Right lobe of liver (tissue), 6 donors: ENCODE data around the gene LRP1. TPM values are rescaled to one million over a fixed set of nuclear protein-coding genes. Genes with fewer than 3 reads are reported as not detected.

Source experiments
- ATAC-seq, 4 donors: fragments of 200-7000 bp; cut with Tn5 transposase; one replicate each; pipeline ENCODE4 v1.9.1; 2020; ENCODE audit warnings: mild to moderate bottlenecking in 4 of 4, moderate library complexity in 4 of 4
- DNase-seq, 3 donors: peaks; one replicate each; pipeline ENCODE4 v3.0.0-alpha.2; 2020
- H3K27ac ChIP-seq, 3 donors: fragments of 200-600 bp; one replicate each; pipeline ENCODE4 v1.8.0; 2022
- H3K27me3 ChIP-seq, 2 donors: fragments of 200-600 bp; one replicate each; pipeline ENCODE4 v1.8.0; 2022
- H3K36me3 ChIP-seq, 4 donors: fragments of 200-600 bp; sonication (generic) in 1 of 4; one replicate each; pipeline versions ENCODE4 v1.5.1 to v1.8.0; 2017 to 2022; ENCODE audit warnings: control low read depth in 1 of 4
- H3K4me1 ChIP-seq, 4 donors: fragments of 200-600 bp; sonication (generic) in 1 of 4; one replicate each; pipeline versions ENCODE4 v1.5.1 to v1.8.0; 2017 to 2022; ENCODE audit warnings: control low read depth in 1 of 4
- H3K4me3 ChIP-seq, 3 donors: fragments of 200-600 bp; one replicate each; pipeline ENCODE4 v1.8.0; 2022
- H3K9me3 ChIP-seq, 4 donors: fragments of 200-600 bp; sonication (generic) in 1 of 4; one replicate each; pipeline versions ENCODE4 v1.5.1 to v1.8.0; 2017 to 2022; ENCODE audit warnings: control low read depth in 1 of 4
- POLR2A ChIP-seq: fragments of 450-650 bp; IDR thresholded peaks from one replicate; pipeline ENCODE4 v1.6.1; 2017; ENCODE audit warnings: antibody characterized with exemption, mild to moderate bottlenecking
- WGBS: methylation state at CpG from one replicate; pipeline ENCODE4 v1.1.6; 2018; ENCODE audit warnings: low coverage, low lambda C conversion rate; ENCODE audit not compliant: insufficient coverage; ENCODE audit errors: missing lambda C conversion rate; 5-methylcytosine and 5-hydroxymethylcytosine counted together
- intact Hi-C, 2 donors: fragments of 100-400 bp; cut with DNase I; formaldehyde crosslinking; loops; one replicate each; pipeline versions ENCODE4 v1.11.2 to v1.14.1; 2022
- total RNA-seq, 6 experiments: library from RNA; depleted of rRNA in 2 of 6; stranded (reverse); fragments of >200 nt in 2 of 6; fragmentation: NEBNext Ultra II Directional in 3 of 6; extraction: Animal tissue kit (Norgen Biotek cat#: 25700) in 3 of 6; gene quantifications; one replicate each; pipeline versions ENCODE4 v1.1.0 to v1.2.4, GENCODE V29; 2016 to 2023
- TF ChIP-seq, protein P1 (sequence below), 4 donors: fragments of 200-600 bp in 3 of 4; fragments of 450-650 bp in 1 of 4; IDR thresholded peaks; one replicate each; pipeline versions ENCODE4 v1.5.1 to v1.8.0; 2016 to 2022; ENCODE audit warnings: antibody characterized with exemption in 4 of 4, mild to moderate bottlenecking in 2 of 4
- donor health status: DM: no; HTN: yes; CAD: no.
- donor health status: DM: no; HTN: no; CAD: no.
- donor health status: DM: no; HTN: no; CAD: no.
- donor health status: DM: no; HTN: yes; CAD: no.
- donor health status: DM: no; HTN: yes; CAD: no.

Gene LRP1
- total RNA-seq, 6 experiments from 2014 or later = 268 to 387 (median 301) TPM

DNA sequence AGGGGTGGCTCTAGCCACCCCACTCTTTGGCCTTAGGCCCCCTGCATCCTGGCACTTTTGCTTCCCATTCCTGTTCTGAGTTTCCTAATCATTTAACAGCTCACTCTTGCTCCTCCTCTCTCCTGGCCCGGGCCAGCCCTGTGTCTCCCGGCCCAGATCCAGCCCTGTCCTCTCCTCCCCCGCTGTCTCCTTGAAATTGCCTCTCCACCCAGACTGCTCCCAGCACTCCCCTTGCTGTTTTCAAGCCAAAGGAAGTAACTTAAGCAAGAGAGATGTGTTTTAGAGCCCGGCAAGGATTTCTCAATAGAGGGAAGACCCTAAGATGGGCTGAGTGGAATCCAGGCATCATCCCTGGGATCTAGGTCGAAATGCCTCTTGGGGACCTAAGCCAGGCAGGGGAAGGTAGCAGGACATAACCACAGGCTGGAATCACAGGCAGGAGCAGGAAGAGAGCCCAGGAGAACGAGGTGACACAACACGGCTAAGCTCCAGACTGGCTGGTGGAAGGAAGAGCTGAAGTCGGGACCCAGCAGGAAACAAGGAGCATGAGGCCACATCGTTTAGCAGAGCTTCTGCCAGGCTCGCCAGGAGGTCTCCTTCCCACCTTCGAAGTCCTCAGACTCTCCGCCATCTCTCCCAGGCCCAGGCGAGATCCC is 21.1 kb downstream of the LRP1 start:
- Histone ChIP-seq H3K9me3 (no peaks in the 10 kb centered on the region), H3K4me3 (peak overlapping the region in 1 of 3 donors; percentile 5), H3K27ac (peak overlapping the region; percentile 45 to 77 (median 75)), H3K4me1 (peaks cover 0 to 99% (median 57%) of the 10 kb centered on the region in 4 donors), H3K27me3 (no peaks in the 10 kb centered on the region), H3K36me3 (peaks cover 0 to 36% (median 13%) of the 10 kb centered on the region in 4 donors)
- DNase-seq (peak in 2 of 3 donors; percentile 49 to 61), ATAC-seq (peak; percentile 49 to 52 (median 50))
- TF ChIP-seq, protein P1, sequence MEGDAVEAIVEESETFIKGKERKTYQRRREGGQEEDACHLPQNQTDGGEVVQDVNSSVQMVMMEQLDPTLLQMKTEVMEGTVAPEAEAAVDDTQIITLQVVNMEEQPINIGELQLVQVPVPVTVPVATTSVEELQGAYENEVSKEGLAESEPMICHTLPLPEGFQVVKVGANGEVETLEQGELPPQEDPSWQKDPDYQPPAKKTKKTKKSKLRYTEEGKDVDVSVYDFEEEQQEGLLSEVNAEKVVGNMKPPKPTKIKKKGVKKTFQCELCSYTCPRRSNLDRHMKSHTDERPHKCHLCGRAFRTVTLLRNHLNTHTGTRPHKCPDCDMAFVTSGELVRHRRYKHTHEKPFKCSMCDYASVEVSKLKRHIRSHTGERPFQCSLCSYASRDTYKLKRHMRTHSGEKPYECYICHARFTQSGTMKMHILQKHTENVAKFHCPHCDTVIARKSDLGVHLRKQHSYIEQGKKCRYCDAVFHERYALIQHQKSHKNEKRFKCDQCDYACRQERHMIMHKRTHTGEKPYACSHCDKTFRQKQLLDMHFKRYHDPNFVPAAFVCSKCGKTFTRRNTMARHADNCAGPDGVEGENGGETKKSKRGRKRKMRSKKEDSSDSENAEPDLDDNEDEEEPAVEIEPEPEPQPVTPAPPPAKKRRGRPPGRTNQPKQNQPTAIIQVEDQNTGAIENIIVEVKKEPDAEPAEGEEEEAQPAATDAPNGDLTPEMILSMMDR (IDR thresholded peaks at IDR 0.05) = no peak
- TF ChIP-seq POLR2A = no peak
- intact Hi-C loops = no loop called here
- WGBS = 22% methylated on average over 10 of the region's 13 CpGs

DNA sequence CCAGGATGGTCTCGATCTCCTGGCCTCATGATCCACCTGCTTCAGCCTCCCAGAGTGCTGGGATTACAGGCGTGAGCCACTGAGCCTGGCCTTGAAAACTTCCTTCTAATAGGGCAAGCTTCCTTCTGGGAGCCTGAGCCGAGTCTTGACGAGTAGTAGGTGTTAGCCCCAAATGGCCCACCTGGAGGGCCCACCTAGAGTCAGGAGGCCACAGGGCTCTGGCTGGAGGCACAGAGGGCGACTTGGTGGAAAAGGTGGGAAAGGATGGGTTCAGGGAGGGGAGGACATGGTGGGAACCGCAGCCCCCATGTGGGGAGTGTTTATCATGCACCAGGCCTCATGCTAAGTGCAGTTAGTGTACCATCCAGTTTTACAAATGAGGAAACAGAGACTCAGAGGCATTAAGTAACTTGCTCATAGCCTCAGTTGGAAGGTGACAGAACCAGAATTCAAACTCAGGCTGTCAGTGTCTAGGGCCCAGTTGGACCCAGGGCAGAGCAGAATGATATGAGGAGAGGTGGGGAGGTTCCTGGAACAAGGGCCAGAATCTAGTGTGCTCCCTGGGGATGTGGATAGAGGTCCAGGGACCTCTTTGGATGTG is 22.2 kb downstream of the LRP1 start:
- Histone ChIP-seq H3K4me3 (no peak overlapping the region), H3K27me3 (no peaks in the 10 kb centered on the region), H3K4me1 (peaks cover 0 to 98% (median 52%) of the 10 kb centered on the region in 4 donors), H3K36me3 (peaks cover 0 to 36% (median 10%) of the 10 kb centered on the region in 4 donors), H3K27ac (peak overlapping the region; percentile 37 to 77 (median 75)), H3K9me3 (no peaks in the 10 kb centered on the region)
- ATAC-seq (no peak), DNase-seq (no peak)
- TF ChIP-seq POLR2A = no peak
- TF ChIP-seq, protein P1 (IDR thresholded peaks at IDR 0.05) = no peak
- intact Hi-C loops = no loop called here
- no CpG with 5 or more reads among the region's 6 CpGs for WGBS

DNA sequence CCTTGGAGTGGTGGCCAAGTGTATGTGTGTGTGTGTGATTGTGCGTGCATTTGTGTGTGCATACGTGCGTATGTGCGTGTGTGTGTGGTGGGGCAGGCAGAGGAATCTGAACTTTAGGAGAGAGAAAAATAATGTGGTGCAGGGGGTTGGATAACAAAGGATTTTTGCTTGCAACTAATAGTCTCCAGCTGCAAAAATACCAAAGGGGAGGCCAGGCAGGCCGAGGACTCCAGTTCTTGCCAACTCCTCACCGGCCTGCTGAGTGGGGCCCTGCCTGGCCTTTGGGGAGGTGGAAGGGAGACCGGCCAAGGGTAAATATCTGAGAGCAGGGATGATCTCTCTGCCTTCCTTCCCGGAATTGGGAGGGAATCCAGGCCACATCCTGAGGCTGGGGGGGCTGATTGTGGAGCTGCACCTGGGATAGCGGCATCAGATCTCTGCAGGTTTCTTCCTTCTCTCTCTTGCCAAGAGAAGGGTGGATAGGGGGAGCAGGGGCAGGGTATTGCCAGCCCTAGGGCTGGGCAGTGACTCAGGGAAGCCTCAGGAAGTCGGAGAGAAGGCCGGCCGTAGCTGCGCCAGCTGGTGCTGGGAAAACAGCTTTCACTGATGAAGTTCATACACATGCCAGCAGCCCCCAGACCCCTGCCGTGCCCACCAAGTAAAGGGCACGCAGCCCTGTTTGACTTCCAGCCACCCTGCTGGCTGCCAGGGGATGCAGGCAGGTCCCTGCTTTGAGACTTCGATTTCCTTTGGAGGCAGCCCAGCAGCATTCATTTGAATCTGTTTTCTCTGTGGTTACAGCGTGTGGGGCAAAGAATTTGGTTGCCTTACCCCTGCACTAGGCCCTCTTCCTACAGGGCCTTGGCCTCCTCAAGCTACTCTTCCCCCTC is 23.7 kb downstream of the LRP1 start:
- Histone ChIP-seq H3K4me1 (peaks cover 0 to 83% (median 44%) of the 10 kb centered on the region in 4 donors), H3K36me3 (peaks cover 0 to 37% (median 21%) of the 10 kb centered on the region in 4 donors)
- intact Hi-C loops = no loop called here

DNA sequence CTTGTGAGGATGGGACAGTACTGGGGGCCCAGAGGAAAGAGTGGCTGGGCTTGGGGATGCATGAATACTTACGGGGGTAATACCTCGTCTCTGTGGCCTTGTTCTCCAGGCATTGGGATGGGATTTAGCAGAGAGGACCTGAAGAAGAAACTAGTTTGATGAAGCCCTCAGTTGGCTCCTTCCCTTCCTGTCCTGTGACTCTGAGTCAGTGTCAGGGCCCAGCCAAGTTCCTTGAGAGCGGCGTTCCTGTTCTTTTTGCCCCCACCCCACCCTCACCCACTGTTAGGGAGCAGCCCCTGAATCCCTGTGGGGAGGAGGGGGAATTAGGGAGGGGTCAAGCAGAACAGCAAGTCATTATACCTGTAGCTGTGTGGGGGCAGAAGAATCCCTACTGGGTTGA is 24.4 kb downstream of the LRP1 start:
- Histone ChIP-seq H3K27me3 (no peaks in the 10 kb centered on the region), H3K9me3 (no peaks in the 10 kb centered on the region), H3K4me3 (no peak overlapping the region), H3K27ac (peak overlapping the region; percentile 5 to 77 (median 75)), H3K4me1 (peaks cover 0 to 77% (median 41%) of the 10 kb centered on the region in 4 donors), H3K36me3 (peaks cover 0 to 40% (median 24%) of the 10 kb centered on the region in 4 donors)
- DNase-seq (peak in 1 of 3 donors; percentile 32), ATAC-seq (peak in 2 of 4 donors; percentile 2 to 9)
- no peak for TF ChIP-seq POLR2A
- TF ChIP-seq, protein P1 (IDR thresholded peaks at IDR 0.05) = no peak
- no CpG with 5 or more reads among the region's 4 CpGs for WGBS
- intact Hi-C loops = no loop called here

More for the DNA sequence above, 23.7 kb downstream of the LRP1 start:
- H3K27ac ChIP-seq = peak overlapping the region; percentile 5 to 77 (median 75)
- peak in 1 of 3 donors; percentile 26 for DNase-seq
- no peak for ATAC-seq
- H3K27me3 ChIP-seq = no peaks in the 10 kb centered on the region
- 63% methylated on average over 10 of the region's 17 CpGs for WGBS
- no peaks in the 10 kb centered on the region for H3K9me3 ChIP-seq
- TF ChIP-seq, protein P1 (IDR thresholded peaks at IDR 0.05) = no peak
- TF ChIP-seq POLR2A = no peak
- H3K4me3 ChIP-seq = no peak overlapping the region
